Activated CD8-positive, alpha-beta memory T cell treated with anti-CD3 and anti-CD28 coated beads, Interleukin-2, amount 50 U/mL, for 24 hours (primary cell): ENCODE results near the gene FSTL4.

Experiments used
- DNase-seq: peaks from one replicate; pipeline ENCODE4 v3.0.0-alpha.2; 2020; ENCODE audit errors: extremely low read depth

Gene FSTL4

GRCh38 chr5:133367984-133368383 lies 244.4 kb downstream of the FSTL4 start:
- no peak for DNase-seq

- no peak for DNase-seq
Measured at GRCh38 chr5:133367071-133367786, 245.1 kb downstream of the FSTL4 start.

DNA sequence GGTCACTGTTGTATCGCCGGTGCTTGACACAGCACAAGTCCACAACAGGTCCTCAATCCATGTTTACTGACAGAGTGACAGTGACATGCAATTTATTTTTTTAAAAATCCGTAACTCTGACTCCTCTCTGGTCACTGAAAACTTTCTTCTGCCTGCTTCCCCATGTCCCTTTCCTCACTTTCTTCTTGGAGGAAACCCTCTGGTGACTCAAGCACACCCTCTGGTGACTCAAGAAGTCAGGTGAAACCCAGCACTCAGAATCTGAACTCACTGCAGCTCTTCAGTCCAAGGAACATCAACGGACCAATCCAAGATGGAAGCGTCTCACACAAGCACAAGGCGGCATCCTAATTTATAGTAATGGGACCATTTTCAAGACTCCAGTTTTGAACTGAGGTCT lies 245.9 kb downstream of the FSTL4 start:
- DNase-seq, result no peak

GRCh38 chr5:133365738-133366137 lies 246.6 kb downstream of the FSTL4 start:
- no peak for DNase-seq

DNA sequence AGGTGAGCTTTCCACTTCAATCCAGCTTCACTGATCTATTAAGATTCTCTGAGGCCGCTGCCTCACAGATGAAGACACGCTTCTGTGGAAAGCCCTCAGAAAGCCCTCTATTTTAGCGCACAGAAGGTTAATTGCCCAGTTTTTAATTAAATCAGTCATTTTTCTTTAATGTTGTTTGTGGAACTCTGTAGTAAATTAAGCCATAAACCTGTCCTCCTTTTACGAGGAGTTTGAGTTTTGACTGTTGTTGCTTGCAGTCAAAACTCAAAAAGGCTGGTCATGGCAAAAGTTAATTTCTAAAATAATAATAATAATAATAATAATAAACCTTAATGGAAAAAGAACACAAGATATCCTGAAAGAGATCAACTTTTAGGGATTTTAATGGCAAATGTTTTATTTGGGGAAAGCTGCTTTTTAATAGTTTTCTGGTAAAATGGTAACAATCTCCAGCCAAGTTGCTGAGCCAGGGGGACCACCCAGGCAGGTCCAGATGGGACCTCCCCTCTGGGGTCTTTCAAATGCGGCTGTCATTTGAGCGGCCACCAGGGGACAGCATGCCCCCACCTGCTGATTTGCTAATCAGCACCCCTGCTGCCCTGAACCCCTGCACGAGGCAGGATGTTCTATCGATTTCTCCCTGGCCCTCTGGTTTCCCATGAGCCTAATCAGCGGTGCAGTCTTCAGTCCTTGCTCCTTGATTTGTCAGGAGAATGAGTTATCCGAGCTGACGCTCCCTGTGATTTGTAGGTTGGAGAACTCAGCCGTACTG lies 247.2 kb downstream of the FSTL4 start:
- no peak for DNase-seq

DNA sequence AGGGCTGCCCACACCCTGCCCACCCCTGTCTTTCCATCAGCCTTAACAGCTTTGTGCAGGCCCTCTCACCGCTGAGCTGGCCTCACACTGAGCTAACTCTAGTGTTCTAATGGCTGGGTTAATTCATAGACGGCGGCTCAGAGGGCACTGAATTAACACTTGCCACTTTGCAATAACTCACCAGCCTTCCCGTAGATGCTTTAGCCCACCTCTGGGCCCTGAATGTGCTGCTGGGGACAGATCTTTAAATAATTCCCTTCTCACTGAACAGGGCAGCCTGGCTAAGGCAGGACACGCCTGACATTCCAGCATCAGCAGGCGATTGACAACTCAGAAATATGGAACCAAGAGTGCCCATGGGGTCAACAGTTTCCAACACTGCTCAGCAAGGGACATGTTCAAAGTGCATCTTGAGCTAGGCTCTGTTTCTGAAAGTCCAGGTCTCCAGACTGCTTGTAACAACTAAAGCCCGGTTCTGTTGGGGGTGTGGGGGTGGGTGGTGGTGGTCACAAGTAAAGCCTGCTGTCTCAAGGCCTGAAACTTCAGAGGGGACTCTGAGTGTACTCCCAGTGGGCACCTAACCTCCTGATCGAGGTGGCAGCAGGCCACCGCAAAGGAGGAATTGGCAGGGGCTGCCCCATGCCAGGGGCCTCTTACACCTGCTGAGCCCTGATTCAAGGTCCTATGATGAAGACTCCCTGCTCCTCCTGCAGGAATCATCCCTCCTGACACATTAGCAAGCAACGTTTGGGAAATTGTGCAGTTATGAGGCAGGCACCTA lies 248.3 kb downstream of the FSTL4 start:
- DNase-seq, result no peak

DNA sequence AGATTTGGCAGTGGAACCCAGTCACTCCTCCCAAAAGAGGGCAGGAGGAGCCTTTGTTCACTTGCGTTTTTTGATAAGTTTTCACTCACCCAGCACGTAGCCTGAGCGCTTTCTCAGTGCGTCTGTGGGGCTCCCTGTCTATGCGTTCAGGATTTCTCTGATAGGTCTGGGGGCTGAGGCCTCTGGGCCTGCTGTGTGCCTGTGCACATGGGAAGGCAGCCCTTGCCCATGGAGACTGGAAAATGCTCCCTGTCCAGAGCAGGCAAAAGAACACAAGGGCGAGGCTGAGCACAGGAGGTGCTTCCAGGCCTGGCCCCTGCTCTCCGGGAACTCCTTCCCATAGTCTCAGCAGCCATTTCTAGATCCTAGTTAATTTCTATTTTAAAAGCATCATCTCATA lies 249.9 kb downstream of the FSTL4 start:
- no peak for DNase-seq

DNA sequence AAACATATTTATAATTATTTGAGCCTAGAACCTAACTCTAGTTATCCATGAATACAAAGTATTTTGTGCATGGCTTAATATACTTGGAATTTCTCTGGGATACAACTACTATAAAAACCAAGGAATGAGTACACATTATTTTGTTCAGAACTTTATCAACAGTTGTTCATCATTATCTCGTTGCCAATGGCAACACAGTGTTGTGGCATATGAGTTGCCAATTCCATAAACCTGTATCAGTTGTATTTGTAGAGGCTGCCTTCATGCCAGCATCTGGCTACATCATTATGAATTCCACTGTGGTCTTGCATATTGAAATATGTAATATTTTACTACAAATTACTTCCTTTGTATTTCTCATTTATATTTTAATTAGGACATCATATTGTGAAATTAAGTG lies 250.4 kb downstream of the FSTL4 start:
- no peak for DNase-seq

DNA sequence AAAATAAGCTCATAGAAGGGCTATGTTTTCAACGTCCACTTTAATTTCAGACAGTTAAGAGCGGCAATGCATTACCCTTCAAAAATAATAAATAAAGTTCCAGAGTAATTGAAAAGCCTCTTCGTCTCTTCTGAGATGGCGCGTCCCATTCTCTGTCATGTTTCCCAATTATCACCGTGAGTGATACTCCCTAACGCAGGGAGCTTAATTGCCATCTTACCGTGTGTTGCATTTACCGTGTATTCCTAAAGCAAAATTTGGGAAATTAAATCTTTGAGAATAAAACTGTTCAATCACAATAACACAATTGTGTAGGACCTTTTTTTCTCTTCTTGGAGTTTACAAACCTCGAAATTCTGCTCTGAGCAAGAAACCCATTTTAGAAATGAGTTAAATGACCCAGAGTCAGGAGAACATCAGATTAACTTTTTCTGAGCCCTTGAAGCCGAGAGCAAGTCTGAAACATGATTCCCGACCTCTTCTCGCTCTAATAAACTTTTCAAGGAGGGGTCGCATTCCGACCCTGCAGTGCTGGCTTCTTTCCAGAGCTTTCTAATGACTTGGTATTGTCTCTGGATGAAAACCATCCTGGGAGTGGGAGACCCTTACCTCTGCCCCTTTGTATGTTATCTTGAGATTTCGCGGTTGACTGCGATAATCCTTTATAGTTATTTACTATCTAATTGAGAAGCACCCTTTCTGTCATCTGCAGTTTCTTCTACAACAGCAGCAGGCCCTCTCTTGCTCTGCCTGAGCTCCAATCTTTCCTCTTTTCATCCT lies 251.5 kb downstream of the FSTL4 start:
- DNase-seq, result no peak

GRCh38 chr5:133359861-133360260 lies 252.5 kb downstream of the FSTL4 start:
- DNase-seq, result no peak

DNA sequence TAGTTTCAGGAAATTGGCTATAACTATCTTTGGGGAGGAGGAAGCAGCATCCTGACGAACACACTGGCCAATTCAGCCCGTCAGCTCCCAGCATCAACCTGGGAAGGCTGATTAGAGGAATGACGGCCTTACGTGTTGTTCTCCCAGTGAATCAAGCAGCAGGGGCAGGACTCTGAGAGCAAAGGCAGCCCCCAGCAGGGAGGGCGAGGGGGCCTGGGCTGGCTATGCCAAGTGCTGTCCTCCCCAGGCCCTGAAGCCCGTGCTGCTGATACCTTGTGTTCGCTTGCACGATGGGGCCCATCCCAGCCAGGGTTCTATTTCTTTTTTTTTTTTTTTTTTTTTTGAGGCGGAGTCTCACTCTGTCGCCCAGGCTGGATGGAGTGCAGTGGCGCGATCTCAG lies 254.1 kb downstream of the FSTL4 start:
- DNase-seq, result no peak

GRCh38 chr5:133357758-133358157 lies 254.6 kb downstream of the FSTL4 start:
- no peak for DNase-seq

DNA sequence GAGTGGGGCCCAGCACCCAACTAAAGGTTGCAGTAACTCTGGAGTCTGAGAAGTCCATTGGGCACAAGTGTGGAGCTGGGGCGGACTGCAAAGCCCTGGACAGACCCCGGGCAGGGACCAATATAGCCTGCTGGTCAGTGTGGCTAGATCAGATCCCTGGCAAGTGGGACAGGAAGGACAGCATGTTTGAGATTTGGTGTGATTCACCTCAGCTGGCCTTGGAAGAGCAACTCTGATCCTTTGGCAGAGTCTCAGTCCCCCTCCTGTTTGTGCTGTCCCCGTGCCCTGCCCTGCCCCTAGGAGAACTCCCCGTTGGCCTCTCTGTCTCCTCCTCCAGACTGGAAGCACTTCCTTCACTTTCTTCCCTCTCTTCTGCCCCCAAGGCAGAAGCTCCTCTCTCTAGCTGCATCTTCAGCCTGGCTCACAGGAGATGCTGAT lies 255.3 kb downstream of the FSTL4 start:
- no peak for DNase-seq

DNA sequence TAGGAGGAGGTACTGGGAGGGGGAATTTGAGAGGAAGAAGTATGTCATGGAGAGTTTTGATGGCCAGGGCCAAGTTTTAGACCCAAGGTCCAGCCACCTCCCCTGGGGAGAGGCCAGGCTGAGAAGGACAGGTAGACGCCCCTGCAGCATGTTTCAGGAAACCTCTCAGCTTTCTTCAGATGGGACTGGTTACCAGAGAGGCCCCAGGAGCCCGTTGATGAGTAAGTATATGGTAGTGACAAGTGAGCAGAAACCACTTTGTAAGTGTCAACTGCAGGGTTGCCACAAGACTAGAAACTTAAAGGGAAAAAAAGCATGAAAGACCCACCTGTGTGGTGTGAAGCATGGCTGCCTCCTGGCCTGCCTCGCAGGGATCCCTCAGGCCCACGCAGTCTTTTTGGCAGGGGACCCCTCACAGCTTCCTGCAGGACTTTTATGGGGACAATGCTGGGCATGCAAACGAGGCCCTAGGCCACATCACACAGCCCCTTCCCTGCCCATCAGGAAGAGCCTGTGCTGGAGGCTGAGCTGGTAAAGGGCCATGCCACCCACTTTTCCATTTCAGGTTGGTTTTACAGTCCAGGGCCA lies 255.9 kb downstream of the FSTL4 start:
- DNase-seq, result no peak

DNA sequence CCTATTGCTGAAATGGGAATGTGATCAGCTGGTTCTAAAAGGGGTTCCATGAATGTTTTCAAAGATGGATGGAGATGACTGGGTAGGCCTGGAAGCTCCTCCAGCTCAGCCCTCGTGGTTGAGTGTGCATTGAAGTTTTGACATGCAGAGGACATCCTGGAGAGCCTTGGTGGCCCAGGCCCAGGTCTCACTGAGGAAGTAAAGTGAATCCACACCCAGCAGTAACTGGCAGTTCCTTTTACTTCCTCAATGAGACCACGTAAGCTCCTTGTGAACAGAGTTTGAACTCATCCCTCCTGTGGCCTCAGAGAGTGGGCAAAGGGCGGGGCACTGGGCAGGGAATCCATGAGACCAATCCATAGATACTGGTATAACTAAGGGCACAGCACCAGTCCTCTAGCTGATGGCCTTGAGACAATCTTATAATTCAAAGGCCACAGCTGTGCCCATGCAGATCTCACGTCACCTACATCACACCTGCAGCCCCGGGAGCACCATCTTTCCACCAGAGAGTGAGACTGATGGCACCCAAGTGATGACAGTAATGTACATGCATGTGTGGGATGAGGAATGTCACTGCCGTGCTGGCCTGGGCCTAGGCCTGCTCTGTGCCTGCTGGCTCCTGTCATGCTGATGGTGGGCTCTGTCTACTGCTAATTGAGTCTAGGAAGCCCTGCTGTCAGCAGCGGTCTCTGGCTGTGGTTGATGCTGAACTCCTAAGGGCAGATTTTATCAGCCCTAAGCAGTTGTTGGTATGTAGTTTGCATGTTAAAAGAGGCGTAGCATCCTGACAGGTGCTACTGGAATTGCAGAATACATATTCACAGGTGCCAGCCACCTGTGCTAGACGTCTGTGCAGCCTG lies 257.8 kb downstream of the FSTL4 start:
- no peak for DNase-seq

- no peak for DNase-seq
Measured at GRCh38 chr5:133353741-133354140, 258.6 kb downstream of the FSTL4 start.

- DNase-seq, result no peak
Measured at GRCh38 chr5:133348406-133348805, 263.9 kb downstream of the FSTL4 start.

- DNase-seq, result no peak
Measured at GRCh38 chr5:133347039-133347438, 265.3 kb downstream of the FSTL4 start.

- DNase-seq, result no peak
Measured at GRCh38 chr5:133344266-133344665, 268.1 kb downstream of the FSTL4 start.

DNA sequence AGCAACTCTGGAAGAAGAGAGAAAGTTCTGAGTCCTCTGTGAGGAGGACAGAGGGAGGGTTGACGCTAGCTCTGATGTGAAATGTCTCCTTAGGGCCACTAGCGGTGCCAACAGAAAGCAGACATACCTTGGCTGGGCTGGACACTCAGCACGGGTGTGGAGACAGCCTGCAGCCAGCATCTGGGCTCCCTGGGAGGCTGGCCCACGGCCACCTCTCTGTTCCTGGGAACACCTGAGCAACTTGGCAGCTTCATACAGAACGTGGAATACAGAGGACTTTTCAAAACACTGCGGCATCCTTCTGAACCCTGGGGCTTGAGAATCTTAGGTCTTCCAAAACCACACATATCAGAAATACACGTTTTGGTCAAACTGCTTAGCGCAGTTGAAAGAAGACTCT lies 269.1 kb downstream of the FSTL4 start:
- no peak for DNase-seq
